SK-N-DZ (cell line): ENCODE data around the gene TLE5.
"Not testable (repeated sequence)": the region's sequence is repeated elsewhere in the genome, so short reads cannot be mapped to it uniquely, and the experiment has no call there.

Source experiments
- DNase-seq: peaks from one replicate; pipeline ENCODE4 v3.0.0-alpha.2; 2015; ENCODE audit warnings: low spot score

TLE5 gene

DNA sequence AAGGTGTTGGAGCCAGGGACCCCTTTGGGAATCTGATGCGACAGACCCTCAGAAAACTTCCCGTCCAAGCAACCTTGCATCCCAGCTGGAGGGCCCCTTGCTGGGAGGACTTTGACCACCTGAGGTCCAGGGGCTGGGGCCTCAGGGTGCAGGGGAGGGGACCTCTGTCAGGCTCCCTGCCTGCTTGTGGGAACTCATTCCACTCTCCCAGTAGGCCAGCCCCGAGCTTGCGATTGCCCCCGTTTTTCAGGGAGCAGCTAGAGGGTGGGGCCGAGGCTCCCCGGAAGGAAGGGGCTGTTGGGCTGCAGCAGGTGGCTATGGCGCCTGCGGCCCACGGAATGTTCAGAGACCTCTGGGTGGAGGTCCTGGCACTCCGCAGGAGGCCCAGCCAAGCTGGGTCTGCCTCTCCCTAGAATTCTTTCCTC lies 34.6 kb upstream of the TLE5 start:
- no peak for DNase-seq

DNA sequence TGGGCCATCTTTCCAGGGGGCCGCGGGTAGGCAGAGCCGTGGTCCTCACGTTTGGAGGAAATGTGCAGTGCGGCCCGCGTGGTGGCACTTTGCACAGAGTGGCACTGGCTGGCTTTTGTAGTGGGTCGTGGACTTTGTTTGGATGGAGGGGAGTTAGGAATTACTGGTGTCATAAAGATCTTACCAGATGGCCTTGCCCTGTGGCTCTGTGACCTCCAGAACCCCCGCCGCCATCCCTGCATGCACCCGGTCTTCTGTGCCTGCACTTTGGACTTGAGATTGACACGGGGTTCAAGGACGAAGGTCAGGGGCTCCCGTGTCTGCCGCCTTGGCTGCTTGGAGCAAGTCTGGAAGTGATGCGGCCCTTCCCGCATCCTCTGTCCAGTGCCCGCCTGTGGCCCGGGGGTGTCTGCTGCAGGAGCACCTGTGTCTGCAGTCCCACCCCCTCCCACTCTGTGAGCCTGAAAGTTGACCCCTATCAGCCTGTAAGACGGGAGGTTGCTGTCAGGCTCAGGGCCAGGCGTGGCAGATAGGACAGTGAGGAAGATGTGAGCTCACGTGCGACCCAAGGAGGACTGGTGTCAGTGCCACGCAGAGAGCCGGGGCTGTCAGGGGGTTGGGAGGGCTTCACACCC lies 34.1 kb upstream of the TLE5 start:
- DNase-seq: no peak

DNA sequence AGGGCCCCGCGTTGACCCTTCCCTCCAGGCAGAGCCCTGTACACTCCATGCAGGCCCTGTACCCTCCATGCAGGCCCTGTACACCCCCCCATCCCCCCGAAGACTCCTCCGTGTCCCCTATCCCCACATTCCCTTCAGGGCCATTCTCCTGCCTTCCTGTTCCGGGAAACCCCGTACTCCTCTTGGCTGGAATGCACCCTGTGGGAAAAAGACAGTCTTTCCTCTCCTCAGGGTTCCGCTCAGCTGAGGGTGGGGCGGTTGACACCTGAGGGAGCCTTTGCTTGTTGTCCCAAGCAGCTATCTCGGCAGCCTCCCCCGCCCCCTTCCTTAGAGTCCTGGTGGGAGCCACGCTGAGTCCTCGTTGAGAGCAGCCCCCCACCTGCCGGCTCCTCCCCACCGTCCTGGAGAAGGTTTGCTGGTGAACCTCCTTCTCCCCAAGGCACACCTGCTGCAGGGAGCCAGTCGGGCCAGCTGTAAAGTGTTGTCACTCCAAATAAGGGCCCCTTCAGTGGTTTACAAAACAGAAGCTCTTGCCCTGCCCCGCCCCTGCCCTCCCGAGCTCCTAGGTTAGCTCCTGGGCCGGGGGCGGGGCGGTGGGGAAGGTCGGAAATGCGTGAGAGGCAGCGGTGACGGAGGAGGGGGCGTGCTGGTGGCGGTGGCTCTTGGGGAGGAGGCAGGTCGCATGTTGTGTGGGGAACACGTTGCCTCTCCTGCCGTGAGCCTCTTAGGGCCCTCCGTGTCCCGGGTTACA lies 33.3 kb upstream of the TLE5 start:
- DNase-seq: no peak

DNA sequence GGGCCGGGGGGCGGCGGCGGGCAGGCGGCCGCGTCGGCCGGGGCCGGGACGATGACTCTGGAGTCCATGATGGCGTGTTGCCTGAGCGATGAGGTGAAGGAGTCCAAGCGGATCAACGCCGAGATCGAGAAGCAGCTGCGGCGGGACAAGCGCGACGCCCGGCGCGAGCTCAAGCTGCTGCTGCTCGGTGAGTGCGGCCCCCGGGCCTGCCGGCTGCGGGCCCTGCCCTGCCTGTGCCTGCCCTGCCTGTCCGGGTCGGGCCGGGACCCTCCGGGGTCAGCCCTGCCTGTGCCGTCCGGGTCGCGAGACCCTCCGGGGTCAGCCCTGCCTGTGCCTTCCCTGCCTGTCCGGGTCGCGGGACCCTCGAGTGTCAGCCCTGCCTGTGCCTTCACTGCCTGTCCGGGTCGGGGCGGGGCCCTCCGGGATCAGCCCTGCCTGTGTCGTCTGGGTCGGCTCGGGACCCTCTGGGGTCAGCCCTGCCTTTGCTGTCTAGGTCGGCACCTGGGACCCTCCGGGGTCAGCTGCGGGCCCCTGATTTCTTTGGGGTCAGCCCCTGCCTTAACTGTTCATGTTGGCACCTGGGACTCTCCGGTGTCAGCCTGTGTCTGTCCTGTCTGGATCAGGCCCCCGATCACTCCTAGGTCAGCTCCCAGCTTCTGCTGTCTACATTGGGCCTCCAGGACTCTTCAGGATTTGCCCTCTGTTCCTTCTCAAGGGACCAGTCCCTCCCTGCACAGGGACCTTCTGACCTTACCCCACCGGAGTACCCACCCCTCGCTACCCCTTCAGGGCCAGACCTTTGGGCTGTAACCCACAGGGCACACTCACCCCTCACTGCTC lies 32.5 kb upstream of the TLE5 start:
- DNase-seq: no peak

DNA sequence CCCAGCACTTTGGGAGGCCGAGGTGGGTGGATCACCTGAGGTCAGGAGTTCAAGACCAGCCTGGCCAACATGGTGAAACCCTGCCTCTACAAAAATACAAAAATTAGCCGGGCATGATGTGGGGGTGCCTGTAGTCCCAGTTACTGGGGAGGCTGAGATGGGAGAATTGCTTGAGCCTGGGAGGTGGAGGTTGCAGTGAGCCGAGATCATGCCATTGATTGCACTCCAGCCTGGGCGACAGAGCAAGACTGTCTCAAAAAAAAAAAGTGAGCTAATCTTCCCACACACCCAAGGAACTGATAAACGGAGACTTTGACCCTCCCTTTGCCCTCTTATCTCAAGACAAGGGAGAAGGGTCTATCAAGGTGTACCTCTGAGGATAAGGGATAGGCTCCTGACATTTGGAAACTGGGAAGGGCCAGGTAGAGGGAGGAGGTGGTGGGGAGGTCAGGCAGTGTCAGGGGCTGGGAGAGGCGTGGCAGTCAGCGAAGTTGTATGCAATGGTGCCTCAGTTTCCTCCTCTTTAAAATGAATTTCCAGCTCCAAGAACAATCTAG lies 27.1 kb upstream of the TLE5 start:
- not testable (repeated sequence) for DNase-seq

DNA sequence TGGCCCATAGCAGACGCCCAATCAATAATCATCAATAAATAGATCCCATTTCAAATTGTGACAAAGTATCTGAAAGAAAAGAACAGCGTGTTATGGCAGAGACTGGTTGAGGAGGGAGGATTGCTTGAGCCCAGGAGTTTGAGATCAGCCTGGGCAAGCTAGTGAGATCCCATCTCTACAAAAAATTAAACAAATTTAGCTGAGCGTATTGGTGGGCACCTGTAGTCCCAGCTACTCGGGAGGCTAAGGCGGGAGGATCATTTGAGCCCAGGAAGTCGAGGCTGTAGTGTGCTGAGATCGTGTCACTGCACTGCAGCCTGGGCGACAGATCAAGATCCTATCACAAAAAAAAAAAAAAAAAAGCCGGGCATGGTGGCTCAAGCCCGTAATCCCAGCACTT lies 25.5 kb upstream of the TLE5 start:
- no peak for DNase-seq

DNA sequence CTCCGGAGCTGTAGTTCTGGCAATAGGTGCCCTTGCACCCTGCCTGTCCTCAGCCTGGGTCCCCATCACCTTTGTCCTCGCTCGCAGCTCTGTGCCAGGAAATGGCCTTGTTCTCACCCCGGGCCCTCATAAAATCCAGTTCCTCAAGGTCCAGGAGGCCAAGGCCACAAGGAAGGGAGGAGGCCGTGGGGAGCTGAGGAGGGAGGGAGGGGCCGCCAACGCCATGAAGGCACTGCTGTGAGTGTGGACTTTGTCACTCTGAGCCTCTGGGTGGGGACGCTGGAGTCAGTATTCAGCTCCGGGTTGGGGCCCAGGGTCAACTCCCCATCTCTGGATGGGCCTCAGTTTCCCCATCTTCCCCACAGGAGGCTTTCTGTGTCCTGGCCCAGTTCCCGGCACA lies 22.6 kb upstream of the TLE5 start:
- DNase-seq: no peak

DNA sequence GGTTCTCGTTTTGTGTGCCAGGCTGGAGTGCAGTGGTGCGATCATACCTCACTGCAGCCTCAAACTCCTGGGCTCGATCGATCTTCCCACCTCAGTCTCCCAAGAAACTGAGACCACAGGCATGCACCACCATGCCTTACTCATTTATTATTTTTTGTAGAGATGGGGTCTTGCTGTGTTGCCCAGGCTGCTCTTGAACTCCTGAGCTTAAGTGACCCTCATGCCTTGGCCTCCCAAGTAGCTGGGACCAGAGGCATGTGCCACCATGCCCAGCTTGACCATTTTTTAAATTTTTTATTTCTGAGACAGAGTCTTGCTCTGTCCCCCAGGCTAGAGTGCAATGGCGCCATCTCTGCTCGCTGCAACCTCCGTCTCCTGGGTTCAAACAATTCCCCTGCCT lies 21.7 kb upstream of the TLE5 start:
- no peak for DNase-seq

- DNase-seq: no peak
Observed at GRCh38 chr19:3082331-3082730, 20.0 kb upstream of the TLE5 start.

- DNase-seq: no peak
Observed at GRCh38 chr19:3080286-3080685, 18.0 kb upstream of the TLE5 start.

GRCh38 chr19:3079578-3079977 lies 17.3 kb upstream of the TLE5 start:
- no peak for DNase-seq

DNA sequence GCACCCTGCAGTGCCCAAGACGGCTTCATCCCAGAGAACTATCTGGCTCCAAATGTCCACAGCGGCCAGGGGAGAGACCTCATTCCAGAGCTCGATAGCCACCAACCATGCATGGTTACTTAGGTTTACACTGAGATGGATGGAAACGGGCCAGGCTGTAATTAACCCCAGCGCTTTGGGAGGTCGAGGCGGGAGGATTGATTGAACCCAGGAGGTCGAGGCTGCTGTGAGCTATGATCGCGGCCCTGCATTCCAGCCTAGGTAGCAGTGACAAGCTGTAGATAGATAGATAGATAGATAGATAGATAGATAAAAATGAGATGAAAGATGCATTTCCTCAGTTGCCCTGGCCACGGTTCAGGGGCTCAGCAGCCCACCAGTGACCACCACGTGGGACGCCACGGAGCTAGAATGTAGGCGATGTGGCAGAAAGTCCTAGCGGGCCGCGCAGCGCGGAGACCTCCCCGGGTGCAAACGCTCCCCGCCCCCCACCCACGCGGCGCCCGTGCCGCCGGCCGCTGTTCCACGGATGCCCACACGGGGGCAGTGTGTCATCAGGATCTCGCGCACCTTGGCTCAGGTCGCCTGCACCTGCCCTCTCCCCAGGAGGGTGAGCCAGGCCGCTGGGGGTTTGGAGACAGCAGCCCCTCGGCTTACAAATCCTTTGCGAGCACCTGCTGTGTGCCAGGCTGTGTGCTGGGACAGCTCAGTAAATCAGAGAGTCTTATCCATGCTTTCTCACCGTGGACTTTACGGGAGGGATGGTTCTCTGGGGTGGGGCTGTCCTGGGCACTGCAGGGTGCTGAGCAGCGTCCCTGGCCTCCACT lies 13.5 kb upstream of the TLE5 start:
- DNase-seq: no peak

DNA sequence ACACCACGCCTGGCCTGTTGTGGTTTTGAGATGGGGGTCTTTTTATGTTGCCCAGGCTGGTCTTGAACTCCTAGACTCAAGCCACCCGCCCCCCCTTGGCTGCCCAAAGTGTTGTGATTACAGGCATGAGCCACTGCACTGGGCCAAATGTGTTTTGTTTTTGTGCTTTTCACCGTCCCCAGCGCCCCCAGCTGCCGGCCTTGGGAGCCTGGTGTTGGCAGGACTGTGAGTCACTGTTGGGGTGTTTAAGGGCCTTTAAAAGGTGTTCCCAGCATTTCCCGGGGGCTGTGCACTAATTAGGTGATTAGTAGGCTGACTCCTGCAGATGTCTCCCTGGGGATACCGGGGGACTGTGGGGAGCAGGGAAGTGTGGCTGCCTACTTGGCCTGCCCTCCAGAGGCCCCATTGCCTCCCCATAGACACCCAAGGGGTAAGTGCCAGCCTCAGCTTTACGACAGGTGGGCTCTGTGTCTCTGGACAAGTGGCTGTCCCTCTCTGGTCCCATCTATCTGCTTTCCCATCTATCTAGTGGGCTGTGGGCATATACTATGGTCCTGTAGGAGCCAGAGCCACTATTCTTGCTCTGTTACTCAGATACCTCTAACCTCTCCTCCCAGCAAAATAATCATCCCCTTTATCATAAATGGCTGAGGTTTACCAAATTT lies 11.8 kb upstream of the TLE5 start:
- no peak for DNase-seq

DNA sequence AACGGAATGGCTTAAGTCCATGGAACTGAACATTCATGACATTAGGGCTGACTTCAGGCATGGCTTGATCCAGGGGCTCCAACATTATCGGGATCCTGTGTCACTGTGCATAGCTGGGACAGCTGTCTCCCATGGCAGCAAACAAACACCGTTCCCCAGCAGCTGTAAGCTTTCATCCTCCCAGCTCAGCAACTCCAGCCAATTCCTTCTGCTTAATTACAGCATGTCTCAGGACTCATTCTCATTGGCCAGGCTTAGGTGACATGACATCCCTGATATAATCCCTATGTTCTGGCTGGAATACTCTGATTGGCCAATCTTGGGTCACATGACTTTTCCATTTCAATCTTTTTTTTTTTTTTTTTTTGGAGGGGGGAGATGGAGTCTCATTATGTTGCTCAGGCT lies 10.9 kb upstream of the TLE5 start:
- DNase-seq: peak; percentile 93

DNA sequence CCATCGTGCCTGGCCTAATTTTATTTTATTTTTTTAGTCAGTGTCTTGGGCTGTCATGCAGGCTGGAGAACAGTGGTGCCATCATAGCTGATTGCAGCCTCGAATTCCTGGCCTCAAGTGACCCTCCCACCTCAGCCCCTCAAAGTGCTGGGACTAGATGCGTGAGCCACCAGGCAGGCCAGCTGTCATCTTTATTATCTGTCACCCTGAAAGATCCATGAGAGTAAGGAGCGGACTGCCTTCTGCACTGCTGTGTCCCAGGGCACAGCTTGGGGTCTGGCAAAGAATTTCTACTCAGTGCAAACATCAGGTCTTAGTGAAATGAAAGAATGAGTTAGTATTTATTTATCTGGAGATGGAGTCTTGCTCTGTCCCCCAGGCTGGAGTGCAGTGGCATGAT lies 9.5 kb upstream of the TLE5 start:
- DNase-seq: no peak

DNA sequence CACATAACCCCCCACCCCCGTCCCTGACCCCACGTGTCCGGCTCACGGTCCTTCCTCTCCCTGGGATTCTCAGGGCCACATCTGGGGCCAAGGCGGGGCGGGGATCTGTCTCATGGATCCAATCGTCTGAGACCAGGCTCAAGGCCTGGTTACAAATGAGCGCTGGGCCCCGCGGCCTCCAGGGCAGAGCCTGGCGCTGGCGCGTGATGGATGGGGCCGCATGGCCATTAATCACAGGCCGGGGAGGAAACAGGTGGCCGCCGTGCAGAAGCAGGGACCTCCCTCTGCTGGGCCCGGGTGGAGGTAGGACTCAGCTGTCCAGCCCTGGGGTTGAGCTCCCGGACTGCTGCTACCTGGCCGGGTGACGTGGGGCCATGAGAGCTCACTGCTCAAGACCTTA lies 5.8 kb upstream of the TLE5 start:
- DNase-seq: peak; percentile 73

DNA sequence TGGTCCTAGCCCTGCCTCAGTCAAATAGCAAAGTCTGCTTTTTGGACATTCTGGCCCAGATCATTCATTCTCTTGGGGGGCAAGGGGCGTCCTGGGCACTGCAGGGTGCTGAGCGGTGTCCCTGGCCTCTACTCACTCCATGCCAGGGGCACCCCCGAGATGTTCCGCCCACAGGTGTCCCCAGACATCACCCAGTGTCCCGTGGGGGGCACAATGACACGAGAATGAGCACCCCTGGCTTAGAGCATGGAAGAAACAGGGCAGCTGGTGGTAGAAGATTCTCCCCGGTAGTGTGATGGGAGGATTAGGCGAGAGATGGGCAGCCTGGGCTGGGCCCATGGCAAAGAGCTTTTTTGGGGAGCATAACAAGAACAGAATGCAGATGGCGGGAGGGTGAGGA lies 5.3 kb upstream of the TLE5 start:
- no peak for DNase-seq

- no peak for DNase-seq
Observed at GRCh38 chr19:3066482-3067049, 4.3 kb upstream of the TLE5 start.

DNA sequence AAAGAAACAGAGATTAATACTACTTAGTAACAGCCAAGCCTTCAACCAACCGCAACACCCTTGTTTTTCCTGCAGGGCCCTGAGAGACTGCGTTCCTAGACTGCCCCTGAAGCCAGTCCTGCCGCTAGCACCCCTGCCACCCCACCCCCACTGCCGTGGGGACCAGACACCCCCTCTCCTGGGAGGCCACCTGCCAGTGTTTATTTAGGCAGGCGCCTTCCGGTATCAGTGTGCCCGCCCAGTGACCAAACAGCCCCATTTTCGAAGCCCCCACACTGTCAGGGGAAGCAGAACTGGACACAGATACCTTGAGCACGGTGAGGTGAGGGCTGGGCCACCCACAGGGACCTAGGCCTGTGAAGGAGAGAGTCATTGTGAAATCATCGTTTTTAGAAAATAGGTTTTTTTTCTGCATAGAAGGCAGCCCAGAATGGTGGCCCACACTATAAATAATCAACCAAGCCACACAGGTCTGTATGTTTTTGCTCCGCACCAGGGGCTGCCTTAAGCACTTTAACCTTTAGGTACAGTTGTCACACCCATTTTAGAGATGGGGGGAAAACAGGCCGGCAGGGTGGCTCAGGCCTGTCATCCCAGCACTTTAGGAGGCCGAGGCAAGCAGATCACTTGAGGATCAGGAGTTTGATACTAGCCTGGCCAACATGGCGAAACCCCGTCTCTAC lies 3.5 kb upstream of the TLE5 start:
- no peak for DNase-seq

GRCh38 chr19:3064011-3064330 lies 1.7 kb upstream of the TLE5 start:
- DNase-seq: no peak
